Measurements from ENCODE around the gene USP49.

- no peak for TF ChIP-seq MAZ (IDR thresholded peaks at IDR 0.05; ENCODE audit: borderline replicate concordance, low read depth, low read length)
- TF ChIP-seq CTCF (conservative IDR thresholded peaks at IDR 0.05; ENCODE audit: low read depth, low read length): no peak
- TF ChIP-seq MAFK (IDR thresholded peaks at IDR 0.05; ENCODE audit: low read depth, low read length): no peak
- no peak for TF ChIP-seq POLR2A (IDR thresholded peaks at IDR 0.05; ENCODE audit: low read depth, low read length)
- no peak for TF ChIP-seq RCOR1 (IDR thresholded peaks at IDR 0.05; ENCODE audit: insufficient replicate concordance, low read length)
These were observed 72.0 kb downstream of the USP49 start for GRCh38 chr6:41823178-41823577.

Data from IMR-90 (cell line).